Measurements from ENCODE around the gene SLC46A1.

DNA sequence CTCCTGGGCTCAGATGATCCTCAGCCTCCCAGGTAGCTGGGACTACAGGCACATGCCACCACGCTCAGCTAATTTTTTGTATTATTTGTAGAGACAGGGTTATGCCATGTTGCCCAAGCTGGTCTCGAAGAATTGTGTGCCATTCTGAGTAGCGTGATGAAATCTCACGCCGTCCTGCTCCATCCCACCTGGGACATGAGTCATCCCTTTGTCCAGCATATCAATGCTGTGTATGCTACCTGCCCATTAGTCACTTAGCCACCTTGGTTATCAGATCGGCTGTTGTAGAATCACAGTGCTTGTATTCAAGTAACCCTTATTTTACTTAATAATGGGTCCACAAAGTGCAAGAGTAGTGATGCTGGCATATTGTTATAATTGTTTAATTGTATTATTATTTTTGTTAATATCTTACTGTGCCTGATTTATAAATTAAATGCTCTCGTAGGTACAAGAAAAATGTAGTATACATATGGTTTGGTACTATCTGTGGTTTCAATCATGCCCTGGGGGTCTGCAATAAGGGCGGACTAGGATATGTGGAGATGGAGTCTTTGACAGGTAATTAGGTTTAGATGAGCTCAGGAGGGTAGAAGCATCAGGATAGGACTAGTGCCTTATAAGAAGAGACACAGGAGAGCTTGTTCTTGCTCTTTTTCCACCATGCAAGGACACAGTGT lies 40.8 kb upstream of the SLC46A1 start:
- TF ChIP-seq, protein P1, sequence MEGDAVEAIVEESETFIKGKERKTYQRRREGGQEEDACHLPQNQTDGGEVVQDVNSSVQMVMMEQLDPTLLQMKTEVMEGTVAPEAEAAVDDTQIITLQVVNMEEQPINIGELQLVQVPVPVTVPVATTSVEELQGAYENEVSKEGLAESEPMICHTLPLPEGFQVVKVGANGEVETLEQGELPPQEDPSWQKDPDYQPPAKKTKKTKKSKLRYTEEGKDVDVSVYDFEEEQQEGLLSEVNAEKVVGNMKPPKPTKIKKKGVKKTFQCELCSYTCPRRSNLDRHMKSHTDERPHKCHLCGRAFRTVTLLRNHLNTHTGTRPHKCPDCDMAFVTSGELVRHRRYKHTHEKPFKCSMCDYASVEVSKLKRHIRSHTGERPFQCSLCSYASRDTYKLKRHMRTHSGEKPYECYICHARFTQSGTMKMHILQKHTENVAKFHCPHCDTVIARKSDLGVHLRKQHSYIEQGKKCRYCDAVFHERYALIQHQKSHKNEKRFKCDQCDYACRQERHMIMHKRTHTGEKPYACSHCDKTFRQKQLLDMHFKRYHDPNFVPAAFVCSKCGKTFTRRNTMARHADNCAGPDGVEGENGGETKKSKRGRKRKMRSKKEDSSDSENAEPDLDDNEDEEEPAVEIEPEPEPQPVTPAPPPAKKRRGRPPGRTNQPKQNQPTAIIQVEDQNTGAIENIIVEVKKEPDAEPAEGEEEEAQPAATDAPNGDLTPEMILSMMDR (IDR thresholded peaks at IDR 0.05; ENCODE audit: low read length) = no peak
- TF ChIP-seq EZH2phosphoT487 (IDR thresholded peaks at IDR 0.05; ENCODE audit: low read length) (no peak), EZH2 (optimal IDR thresholded peaks at IDR 0.05; ENCODE audit: low read depth, low read length) (no peak)

All from MM.1S (cell line).